DOHH2 (cell line): Measurements from ENCODE around the gene TBC1D2B.

Experiments
- CTCF ChIP-seq: fragments of 200-600 bp; sonication (generic); IDR thresholded peaks from one replicate; pipeline ENCODE4 v1.5.1; 2014; ENCODE audit warnings: antibody characterized with exemption, mild to moderate bottlenecking, low read depth, low read length; ENCODE audit not compliant: poor library complexity, severe bottlenecking
- EZH2phosphoT487 ChIP-seq: fragments of 200-600 bp; sonication (generic); IDR thresholded peaks from 2 replicates; pipeline ENCODE4 v1.6.1; 2017; ENCODE audit warnings: borderline replicate concordance, mild to moderate bottlenecking, antibody characterized with exemption, low read length, moderate library complexity, mixed read lengths

- TF ChIP-seq CTCF (no peak), EZH2phosphoT487 (no peak)
These were observed 2.0 kb upstream of the TBC1D2B start for GRCh38 chr15:78079298-78080087.
